Stimulated activated CD4-positive, alpha-beta T cell treated with anti-CD3 and anti-CD28 coated beads, Interleukin-1b, Interleukin-23, amount 100 ng/mL, for 4 hours (primary cell): ENCODE measurements around the gene PSMA8.
"Not testable (repeated sequence)": the region's sequence is repeated elsewhere in the genome, so short reads cannot be mapped to it uniquely, and the experiment has no call there.

ENCODE experiments used
- DNase-seq, 2 donors: peaks; one replicate each; pipeline ENCODE4 v3.0.0-alpha.2; 2020; ENCODE audit warnings: low read depth in 2 of 2

PSMA8 gene

GRCh38 chr18:26233208-26233607 is 99.5 kb downstream of the PSMA8 start:
- DNase-seq: no peak

- not testable (repeated sequence) for DNase-seq
These were observed 103.7 kb downstream of the PSMA8 start for GRCh38 chr18:26237363-26237762.

GRCh38 chr18:26238718-26239117 is 105.0 kb downstream of the PSMA8 start:
- not testable (repeated sequence) for DNase-seq

GRCh38 chr18:26242392-26242791 is 108.7 kb downstream of the PSMA8 start:
- not testable (repeated sequence) for DNase-seq
